Endodermal cell (in vitro differentiated cells): ENCODE data around the gene RUNX1. TPM values are rescaled to one million over a fixed set of nuclear protein-coding genes. Genes with fewer than 3 reads are reported as not detected.

Source experiments
- DNase-seq: peaks from one replicate; pipeline ENCODE4 v3.0.0-alpha.2; 2017
- H3K27ac ChIP-seq: 2 replicates; pipeline ENCODE4 v1.5.1; 2013; ENCODE audit warnings: mild to moderate bottlenecking, low read depth, low read length, moderate library complexity
- H3K27me3 ChIP-seq: 2 replicates; pipeline ENCODE4 v1.6.1; 2013; ENCODE audit warnings: mild to moderate bottlenecking, low read length, moderate library complexity; ENCODE audit not compliant: insufficient read depth, control insufficient read depth, poor library complexity, severe bottlenecking
- H3K36me3 ChIP-seq: 2 replicates; pipeline ENCODE4 v1.7.0; 2013; ENCODE audit warnings: mild to moderate bottlenecking, low read length, moderate library complexity; ENCODE audit not compliant: control insufficient read depth, insufficient read depth
- H3K4me1 ChIP-seq: one replicate; pipeline ENCODE4 v1.7.0; 2013; ENCODE audit warnings: low read length; ENCODE audit not compliant: control insufficient read depth, insufficient read depth
- H3K4me3 ChIP-seq: 2 replicates; pipeline ENCODE4 v1.5.1; 2013; ENCODE audit warnings: mild to moderate bottlenecking, low read length, moderate library complexity
- H3K9ac ChIP-seq: 2 replicates; pipeline ENCODE4 v1.6.1; 2013; ENCODE audit warnings: mild to moderate bottlenecking, low read length, moderate library complexity; ENCODE audit not compliant: poor library complexity, severe bottlenecking; ENCODE audit errors: extremely low read depth
- H3K9me3 ChIP-seq: 2 replicates; pipeline ENCODE4 v1.6.1; 2013; ENCODE audit warnings: mild to moderate bottlenecking, low read length, moderate library complexity; ENCODE audit not compliant: control insufficient read depth
- H3K27ac Mint-ChIP-seq: 2 replicates; pipeline ENCODE4 v1.8.0; 2020; ENCODE audit warnings: mixed read lengths
- H3K27me3 Mint-ChIP-seq: 2 replicates; pipeline ENCODE4 v1.8.0; 2021; ENCODE audit warnings: mild to moderate bottlenecking, mixed read lengths; ENCODE audit not compliant: insufficient read depth
- H3K36me3 Mint-ChIP-seq: 2 replicates; pipeline ENCODE4 v1.8.0; 2020; ENCODE audit warnings: low read depth, mixed read lengths
- H3K4me1 Mint-ChIP-seq: 2 replicates; pipeline ENCODE4 v1.8.0; 2020; ENCODE audit warnings: mixed read lengths
- H3K4me3 Mint-ChIP-seq: 2 replicates; pipeline ENCODE4 v1.8.0; 2020; ENCODE audit warnings: mild to moderate bottlenecking, moderate library complexity, mixed read lengths
- H3K9me3 Mint-ChIP-seq: 2 replicates; pipeline ENCODE4 v1.8.0; 2020; ENCODE audit warnings: mild to moderate bottlenecking, mixed read lengths
- WGBS, 2 experiments: methylation state at CpG; one replicate each; pipeline versions ENCODE4 v1.1.5 to v1.1.7; 2013; ENCODE audit warnings: missing lambda C conversion rate in 2 of 2, mixed read lengths in 1 of 2; ENCODE audit not compliant: insufficient coverage in 1 of 2, insufficient read length in 1 of 2; 5-methylcytosine and 5-hydroxymethylcytosine counted together
- total RNA-seq, 2 donors: library from RNA; stranded (reverse); fragmentation: NEBNext Ultra II Directional in 1 of 2; extraction: Animal tissue kit (Norgen Biotek cat#: 25700) in 1 of 2; gene quantifications; 2 replicates in 1 of 2; 3 replicates in 1 of 2; pipeline ENCODE4 v1.2.1, GENCODE V29; 2021
- TF ChIP-seq, protein P1 (sequence below): fragments of 200-600 bp; sonication (generic); conservative IDR thresholded peaks from 2 replicates; pipeline ENCODE4 v1.5.0; 2021; ENCODE audit warnings: antibody characterized with exemption, mild to moderate bottlenecking

The RUNX1 gene
- total RNA-seq, 2 donors from 2014 or later, result 0.31 to 2.8 TPM

DNA sequence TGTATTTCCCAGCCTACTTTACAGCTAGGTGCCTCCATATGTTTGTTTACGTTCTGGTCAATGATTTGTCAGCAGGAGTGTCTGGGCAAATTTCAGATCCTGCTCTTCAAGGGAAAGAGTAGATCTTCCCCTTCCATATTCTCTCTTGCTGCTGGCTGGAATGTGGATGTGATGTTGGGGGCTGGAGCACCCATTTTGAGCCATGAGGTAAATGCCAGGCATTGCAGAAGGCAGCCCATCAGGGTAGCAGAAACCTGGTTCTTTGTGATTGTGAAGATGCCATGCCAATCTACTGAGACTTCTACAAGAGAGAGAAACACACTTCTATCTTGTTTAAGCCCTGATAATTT, 25.1 kb downstream of the RUNX1 start:
- no peak overlapping the region for H3K4me3 Mint-ChIP-seq

DNA sequence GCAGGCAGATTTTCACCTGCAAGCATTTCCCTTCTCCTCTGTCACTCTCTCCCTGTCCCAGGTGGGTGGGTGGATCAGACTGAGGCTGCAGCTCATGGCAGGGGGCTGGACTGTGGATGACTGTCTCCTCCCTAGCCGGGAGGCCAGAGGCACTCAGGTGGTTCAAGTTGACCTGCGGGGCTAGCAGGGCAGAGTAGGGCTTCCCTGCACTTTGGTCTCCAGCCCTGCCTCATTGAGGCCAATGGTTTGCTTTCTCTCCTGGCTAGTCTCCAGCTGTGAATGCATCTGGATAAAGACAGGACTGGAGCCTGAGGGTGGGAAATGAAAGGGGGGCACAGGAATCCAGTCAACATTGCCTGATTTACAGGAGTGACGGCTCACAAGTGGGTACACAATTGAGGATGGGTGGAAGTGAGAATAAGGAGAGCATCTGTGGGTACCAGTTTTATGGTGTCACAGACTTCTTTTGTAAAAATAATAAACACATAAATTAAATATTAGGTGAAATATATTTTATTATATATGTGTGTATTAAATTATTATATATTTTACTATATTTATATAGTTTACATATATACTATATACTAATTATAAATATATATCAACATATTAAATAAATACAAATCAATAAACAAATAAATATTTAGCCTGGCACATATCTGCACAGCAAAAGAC, 25.6 kb downstream of the RUNX1 start:
- H3K27ac Mint-ChIP-seq, result no peak overlapping the region
- peaks cover 32% of the 10 kb centered on the region for H3K27me3 Mint-ChIP-seq
- H3K9me3 Mint-ChIP-seq, result no peaks in the 10 kb centered on the region
- 83 to 88% methylated on average over 2 to 3 of the region's 3 CpGs for WGBS, 2 experiments
- H3K36me3 Mint-ChIP-seq, result no peaks in the 10 kb centered on the region
- TF ChIP-seq, protein P1, sequence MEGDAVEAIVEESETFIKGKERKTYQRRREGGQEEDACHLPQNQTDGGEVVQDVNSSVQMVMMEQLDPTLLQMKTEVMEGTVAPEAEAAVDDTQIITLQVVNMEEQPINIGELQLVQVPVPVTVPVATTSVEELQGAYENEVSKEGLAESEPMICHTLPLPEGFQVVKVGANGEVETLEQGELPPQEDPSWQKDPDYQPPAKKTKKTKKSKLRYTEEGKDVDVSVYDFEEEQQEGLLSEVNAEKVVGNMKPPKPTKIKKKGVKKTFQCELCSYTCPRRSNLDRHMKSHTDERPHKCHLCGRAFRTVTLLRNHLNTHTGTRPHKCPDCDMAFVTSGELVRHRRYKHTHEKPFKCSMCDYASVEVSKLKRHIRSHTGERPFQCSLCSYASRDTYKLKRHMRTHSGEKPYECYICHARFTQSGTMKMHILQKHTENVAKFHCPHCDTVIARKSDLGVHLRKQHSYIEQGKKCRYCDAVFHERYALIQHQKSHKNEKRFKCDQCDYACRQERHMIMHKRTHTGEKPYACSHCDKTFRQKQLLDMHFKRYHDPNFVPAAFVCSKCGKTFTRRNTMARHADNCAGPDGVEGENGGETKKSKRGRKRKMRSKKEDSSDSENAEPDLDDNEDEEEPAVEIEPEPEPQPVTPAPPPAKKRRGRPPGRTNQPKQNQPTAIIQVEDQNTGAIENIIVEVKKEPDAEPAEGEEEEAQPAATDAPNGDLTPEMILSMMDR, result no peak
- Histone ChIP-seq H3K9me3 (no peaks in the 10 kb centered on the region), H3K27ac (no peak overlapping the region), H3K4me1 (peaks cover 4% of the 10 kb centered on the region), H3K9ac (no peak overlapping the region), H3K36me3 (no peaks in the 10 kb centered on the region), H3K27me3 (peaks cover 36% of the 10 kb centered on the region), H3K4me3 (no peak overlapping the region)
- peaks cover 44% of the 10 kb centered on the region for H3K4me1 Mint-ChIP-seq
- DNase-seq, result peak; percentile 37
- H3K4me3 Mint-ChIP-seq, result no peak overlapping the region

More for the DNA sequence above, 25.1 kb downstream of the RUNX1 start:
- no peak overlapping the region for H3K27ac Mint-ChIP-seq
- Histone ChIP-seq H3K27me3 (peaks cover 36% of the 10 kb centered on the region), H3K36me3 (no peaks in the 10 kb centered on the region), H3K4me3 (no peak overlapping the region), H3K4me1 (peaks cover 2% of the 10 kb centered on the region), H3K9me3 (no peaks in the 10 kb centered on the region), H3K9ac (no peak overlapping the region), H3K27ac (no peak overlapping the region)
- peaks cover 34% of the 10 kb centered on the region for H3K27me3 Mint-ChIP-seq
- 89 to 100% methylated on average over 1 of the region's 1 CpG for WGBS, 2 experiments
- TF ChIP-seq, protein P1, result no peak
- H3K9me3 Mint-ChIP-seq, result no peaks in the 10 kb centered on the region
- peaks cover 39% of the 10 kb centered on the region for H3K4me1 Mint-ChIP-seq
- H3K36me3 Mint-ChIP-seq, result no peaks in the 10 kb centered on the region
- DNase-seq, result peak; percentile 10

DNA sequence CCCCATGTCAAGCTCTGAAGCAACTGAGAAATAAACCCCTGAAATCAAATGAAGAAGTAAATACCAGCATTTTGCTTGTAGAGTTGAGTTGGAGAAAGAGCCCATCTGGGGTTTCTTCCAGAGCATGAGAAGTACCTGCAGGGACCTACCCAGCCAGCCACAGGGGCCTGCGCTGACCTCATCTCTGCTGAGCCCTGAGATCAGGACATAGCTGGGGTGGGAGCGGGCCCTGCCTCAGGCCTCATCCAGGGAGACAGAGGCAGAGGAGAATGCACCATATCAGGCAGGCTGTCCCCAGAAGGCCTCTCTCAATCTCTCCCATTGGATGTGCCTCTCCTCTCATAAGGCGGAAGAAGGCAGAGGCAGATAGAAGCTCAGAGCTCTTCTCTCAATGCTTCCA, 27.6 kb downstream of the RUNX1 start:
- H3K9me3 Mint-ChIP-seq, result no peaks in the 10 kb centered on the region

More for the DNA sequence above, 27.6 kb downstream of the RUNX1 start:
- TF ChIP-seq, protein P1, result no peak
- Mint-ChIP-seq H3K27ac (no peak overlapping the region), H3K27me3 (peaks cover 13% of the 10 kb centered on the region), H3K4me3 (no peak overlapping the region), H3K4me1 (peaks cover 46% of the 10 kb centered on the region), H3K36me3 (no peaks in the 10 kb centered on the region)
- DNase-seq, result peak; percentile 30
- WGBS, 2 experiments, result 90 to 100% methylated on average over 1 to 3 of the region's 3 CpGs
- H3K4me1 ChIP-seq, result peaks cover 4% of the 10 kb centered on the region
- H3K9ac ChIP-seq, result no peak overlapping the region
- H3K27me3 ChIP-seq, result peaks cover 20% of the 10 kb centered on the region
- no peaks in the 10 kb centered on the region for H3K9me3 ChIP-seq
- no peak overlapping the region for H3K27ac ChIP-seq
- H3K36me3 ChIP-seq, result no peaks in the 10 kb centered on the region
- H3K4me3 ChIP-seq, result no peak overlapping the region
